HG02884 (cell line): ENCODE data around the gene APC.

Experiments
- ATAC-seq: cut with Tn5 transposase; IDR thresholded peaks from one replicate; pipeline ENCODE4 v1.9.1; 2021; ENCODE audit warnings: mild to moderate bottlenecking, moderate library complexity; ENCODE audit not compliant: unreplicated experiment

The APC gene

DNA sequence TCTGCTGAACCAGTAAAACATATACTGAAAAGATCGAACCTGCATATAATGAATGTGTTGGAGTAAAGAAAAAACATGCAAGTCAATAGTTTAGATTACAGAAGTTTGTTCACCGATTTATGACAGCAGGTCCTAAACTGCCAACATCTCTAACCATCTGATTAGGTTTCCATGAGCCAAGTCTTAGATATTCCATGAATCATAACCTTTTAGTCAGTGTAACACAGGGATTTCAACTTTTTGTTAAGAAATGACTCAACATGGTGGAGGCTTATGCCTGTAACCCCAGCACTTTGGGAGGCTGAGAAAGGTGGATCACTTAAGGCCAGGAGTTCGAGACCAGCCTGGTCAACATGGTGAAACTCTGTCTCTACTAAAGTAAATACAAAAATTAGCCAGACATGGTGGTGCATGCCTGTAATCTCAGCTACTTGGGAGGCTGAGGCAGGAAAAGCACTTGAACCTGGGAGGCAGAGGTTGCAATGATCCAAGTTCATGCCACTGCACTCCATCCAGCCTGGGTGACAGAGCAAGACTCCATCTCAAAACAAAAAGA lies 38.7 kb downstream of the APC start:
- ATAC-seq = no peak

DNA sequence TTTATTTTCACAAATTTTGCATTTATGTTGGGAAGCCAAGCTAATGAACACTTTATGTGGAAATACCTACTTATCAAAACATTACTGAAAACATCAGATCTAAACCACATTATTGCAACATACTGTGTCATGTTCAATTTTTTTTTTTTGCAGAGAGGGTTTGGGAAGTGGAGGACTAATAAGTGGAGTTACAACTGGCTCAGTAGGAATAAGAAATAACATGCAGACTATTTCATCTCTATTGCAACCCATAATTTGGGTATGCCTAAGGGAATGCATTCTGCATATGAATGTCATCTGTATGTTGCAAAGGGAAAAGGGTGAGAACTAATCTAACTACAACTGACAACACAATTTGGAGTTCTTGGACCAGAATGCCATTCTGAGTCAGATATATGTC lies 41.8 kb downstream of the APC start:
- no peak for ATAC-seq

DNA sequence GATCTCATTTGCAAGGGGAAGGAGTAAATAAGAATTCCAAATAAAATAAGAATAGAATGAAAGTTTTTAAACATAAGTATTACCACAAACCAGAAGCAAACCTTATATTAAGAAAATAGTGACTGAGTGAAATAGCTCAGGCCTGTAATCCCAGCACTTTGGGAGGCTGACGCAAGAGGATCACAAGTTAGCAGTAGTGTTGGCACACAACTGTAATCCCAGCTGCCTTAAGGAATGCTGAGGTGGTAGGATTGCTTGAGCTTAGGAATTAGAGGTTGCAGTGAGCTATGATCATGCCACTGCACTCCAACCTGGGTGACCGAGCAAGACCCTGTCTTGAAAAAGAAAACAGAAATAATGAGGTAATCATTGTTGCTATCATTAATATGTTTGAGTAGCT lies 47.0 kb downstream of the APC start:
- no peak for ATAC-seq

DNA sequence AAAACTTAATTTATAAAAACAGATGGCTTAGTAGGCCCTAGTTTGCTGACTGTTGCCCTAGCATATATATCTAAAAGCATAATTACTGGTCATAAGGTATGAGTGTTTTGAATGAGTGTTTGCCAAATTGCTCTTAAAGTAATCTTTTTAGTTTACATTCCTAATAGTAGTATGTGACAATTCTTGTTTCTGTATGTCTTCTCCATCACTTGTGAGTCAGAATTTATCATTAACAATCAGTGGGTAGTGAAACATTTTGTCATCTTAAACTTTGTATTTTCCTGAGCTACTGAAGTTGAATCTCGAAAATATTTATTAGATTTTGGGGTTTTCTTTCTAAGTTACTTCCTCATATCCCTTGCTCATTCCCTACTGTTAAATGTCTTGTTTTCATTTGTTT lies 49.6 kb downstream of the APC start:
- ATAC-seq = no peak

DNA sequence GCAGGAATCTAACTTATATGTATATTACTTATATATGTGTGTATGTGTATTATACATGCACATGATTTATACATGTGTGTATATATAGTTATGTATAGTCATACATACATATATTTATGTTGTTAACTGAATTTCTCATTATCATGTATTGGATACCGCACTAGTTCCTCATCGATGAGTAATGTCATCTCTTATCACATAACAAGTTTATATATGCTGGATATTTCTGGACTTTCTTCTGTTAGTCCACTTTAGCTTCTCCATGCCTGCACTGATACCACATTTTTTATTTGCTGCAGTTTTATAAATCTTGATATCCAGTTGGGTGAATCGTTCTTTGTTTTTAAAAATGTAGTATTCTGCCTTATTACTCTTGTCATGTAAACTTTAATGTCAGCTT lies 50.2 kb downstream of the APC start:
- no peak for ATAC-seq

DNA sequence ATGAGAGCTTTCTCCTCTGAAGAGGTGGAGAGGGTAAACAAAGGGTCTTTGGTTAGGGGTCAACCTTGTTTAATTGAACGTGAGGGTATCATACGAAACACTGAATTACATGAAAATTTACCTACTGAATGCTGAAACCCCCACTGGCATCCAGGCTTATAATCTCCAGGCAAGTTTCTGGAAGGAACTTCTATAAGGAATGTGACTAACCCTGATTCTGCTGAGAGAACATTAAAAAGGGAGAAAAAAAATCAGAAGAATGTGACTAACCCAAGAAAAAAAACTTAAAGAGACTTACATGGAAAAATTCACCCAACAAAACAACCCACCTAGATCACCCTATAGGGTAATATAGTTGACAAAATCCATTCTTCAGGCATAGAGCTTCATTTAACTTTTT lies 55.5 kb downstream of the APC start:
- ATAC-seq = no peak

DNA sequence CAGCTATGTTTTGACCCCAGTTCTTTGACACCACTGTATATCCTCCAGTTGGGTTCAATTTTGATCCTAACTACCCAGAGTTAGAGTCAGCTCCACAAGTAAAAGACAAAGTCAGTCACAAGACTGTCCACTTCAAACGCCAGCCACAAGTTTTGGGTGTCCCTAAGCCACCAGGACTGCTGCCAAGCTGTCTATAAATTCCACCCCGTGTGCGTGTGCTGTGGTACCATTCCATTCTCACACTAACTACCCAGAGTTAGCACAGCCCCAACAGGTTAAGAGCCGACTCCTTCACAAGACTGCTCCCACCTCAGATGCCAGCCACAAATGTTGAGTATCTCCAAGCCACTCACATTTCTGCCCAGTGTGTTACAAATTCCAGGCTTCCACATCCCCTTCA lies 56.7 kb downstream of the APC start:
- no peak for ATAC-seq

DNA sequence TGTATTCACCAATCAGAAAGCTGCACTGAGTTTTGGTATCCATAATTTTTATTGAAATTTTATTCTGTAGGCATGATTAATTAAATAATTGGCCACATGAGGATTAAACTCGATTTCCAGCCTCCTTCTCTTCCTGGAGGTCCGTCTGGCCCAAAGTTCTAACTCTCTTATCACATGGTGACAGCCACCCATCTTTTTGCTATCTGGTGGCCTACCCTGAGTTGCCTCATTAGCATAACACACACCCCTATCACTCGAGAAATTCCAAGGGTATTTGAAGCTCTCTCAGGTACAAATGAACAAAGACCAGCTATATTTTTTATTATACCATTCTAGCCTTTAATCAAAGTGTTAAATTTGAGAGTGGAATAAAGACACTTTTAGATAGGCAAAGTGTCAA lies 57.7 kb downstream of the APC start:
- no peak for ATAC-seq

DNA sequence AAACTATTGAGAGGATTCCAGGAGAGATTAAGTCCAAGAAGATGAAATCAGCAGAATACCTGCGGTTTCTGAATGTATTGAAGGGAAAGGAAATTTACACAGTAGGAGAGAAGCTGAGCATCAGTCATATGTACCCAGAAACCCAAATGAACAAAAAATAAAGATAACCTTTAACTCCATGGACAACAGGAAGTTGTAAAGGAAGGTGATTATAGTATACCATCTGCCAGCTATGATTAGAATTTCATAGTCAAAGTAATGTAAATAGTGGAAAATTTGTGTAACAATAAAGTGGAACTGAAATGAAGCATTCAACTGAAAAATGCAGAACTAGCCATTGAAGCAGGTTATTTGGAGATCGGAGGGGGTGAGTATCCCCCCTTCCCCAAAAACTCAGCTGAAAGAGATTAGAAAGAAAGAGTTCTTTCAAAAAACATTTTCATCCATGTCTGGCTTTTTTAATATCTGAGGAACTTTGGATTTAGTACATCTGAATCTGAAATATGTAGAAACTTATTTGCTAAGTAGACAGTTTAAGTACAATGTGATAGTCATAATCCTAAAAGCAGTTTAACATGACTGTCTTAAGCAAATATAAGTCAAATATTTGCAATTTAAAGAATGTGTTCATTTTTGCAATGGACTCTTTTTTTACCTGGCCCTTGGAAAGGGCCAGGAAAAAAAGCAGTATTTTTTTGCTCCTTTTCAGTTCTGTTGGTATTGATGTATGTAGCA lies 58.4 kb downstream of the APC start:
- no peak for ATAC-seq

DNA sequence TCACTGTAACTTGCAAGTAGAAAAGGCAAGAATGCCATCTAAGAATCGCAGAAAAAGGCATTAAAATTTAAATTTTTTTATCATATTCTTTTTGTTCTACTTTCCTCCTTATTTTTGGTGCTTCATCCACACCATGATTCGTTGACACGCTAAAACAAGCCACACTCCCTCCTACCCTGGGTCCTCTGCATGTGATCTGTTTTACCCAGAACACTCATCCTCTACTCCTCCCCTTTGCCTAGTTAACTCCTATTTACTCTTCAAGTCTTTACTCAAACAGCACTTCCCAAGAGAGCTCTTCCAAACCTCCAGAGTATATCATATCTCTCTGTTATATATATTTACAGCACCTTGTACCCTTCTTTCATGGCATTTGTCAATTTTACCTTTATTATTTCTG lies 62.0 kb downstream of the APC start:
- no peak for ATAC-seq

DNA sequence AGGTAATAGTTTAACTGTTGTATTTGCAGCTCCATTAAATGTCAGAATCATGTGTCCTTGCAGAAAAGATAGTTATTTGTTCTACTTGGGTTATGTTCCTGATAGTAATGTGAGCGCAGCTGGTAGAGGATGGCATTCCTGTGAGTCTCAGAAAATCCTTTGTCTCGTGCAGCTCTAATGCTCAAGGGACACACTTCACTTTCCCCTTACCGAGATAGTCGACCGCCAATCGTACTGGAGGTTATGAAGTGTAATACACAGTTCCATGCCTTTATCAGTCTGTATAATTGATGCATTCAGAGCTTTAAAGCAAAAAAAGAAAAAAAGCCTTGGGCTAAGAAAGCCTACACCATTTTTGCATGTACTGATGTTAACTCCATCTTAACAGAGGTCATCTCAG lies 63.2 kb downstream of the APC start:
- ATAC-seq = no peak

DNA sequence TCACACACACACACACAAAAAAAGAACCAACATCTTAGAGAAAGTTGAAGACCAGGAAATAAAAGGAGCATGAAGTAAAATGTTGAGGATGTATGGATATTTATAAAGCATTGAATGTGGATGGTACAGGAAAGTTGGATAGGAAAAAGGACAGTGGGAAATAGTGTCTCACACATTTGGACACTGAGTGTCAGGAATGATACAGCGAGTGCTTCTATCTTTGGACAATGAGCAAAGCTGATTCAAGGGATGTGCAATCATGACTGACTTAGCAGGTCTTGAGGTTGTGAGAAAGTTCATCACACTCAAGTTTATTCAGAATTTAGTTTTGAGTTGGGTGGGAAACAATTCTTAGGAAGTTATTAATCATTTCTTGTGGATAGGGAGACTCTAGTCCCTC lies 73.3 kb downstream of the APC start:
- ATAC-seq = no peak

DNA sequence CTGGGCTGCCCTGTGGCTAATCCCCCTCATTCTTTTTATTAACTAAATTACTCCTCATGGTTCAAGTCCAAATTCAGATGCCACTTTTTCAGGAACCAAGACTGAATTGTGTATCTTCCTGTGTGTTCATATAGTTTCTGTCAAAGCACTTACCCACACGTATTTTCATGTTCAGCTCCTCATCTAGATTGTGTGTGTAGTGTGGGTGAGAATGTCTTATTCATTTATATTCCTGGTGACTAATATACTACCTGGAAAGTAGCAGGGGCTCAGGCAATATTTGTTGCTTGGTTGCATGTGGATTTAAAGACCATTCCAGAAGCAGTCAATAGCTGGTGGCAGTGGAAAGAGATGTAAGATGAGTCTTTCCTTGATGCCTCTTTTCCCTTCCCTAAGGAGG lies 74.9 kb downstream of the APC start:
- no peak for ATAC-seq

DNA sequence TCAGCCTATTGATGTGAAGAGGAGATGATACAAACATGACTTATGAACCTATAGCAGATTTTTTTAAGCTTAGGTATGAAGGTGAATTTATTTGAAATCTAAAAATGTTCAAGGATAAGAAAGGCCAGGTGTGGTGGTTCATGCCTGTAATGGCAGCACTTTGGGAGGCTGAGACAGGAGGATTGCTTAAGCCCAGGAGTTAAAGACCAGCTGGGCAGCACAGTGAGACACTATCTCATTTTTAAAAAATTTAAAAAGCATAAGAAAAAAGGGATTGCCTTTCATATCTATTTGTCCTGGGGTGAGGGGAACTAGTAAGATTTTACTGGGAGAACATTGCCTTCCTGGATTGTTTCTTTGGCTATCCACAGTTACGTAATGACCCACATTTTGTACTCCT lies 82.6 kb downstream of the APC start:
- no peak for ATAC-seq

DNA sequence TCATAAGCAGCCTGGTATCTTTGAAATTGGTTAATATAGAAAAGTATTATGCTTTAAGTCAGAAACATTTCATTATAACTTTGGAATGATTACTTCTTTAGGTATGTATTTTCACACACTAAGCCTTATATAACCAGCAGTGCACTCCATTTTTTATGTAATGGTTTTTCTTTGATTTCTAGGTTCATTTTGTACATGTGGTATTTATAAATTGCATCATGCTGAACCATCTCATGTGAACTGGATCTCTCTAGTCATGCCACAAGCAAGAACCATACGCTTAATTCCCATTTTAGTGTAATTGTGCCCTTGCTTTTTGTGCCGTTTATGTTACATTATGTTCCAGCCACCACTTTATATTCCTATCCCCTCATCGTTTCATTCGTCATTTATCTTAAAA lies 84.8 kb downstream of the APC start:
- no peak for ATAC-seq

DNA sequence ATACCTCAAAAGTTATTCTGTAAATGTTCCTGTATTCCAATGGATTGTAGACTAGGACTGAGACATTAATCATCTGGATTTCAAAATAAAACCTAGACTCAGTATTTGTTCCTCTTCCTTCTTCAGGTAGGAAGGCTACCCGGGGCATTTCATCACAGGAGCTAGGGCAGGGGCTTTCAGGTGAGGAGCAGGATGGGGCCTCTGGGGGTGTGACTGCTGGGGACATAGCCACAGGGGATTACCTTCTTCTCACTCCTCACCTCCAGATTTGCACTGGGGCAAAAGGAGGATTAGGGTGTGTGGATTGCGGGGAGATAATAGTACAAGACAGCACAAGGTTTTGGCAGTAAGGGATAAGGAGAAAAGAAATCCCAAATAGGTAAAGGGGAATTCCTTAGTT lies 85.5 kb downstream of the APC start:
- ATAC-seq = no peak

DNA sequence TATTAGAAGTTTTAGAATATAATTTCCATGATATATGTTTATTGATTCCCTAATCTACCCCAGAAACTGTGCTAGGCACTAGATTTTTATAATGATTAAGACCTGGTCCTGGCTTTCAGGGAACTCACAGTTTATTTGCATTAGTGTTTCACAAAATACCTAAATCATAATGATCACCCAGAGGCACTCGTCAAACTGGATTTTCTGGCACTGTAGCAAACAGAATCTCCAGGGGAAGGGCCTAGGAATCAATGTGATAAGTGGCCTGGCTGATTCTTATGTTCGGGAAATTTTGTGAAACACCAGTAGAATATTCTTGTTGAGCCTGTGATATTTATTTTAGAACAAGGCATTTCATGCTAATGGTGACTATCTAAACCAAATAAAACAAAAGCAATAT lies 86.0 kb downstream of the APC start:
- no peak for ATAC-seq

DNA sequence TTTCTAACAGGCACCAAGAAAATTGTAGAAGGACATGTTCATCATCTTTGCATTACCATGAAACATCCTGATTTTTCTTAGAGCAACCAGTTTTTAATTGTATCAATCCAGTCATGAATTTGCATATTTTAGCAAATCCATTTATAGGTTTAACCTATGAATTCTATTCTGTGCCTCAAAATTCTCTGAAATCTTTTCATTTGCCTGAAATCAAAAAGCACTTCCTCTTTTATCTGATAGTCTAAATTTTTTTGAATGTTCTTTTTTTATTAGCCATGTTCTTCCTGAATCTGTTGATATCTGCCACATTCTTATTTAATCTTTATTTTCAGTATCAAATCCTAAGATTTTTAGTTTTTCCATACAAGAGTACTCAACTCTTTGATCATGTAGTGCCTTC lies 86.5 kb downstream of the APC start:
- ATAC-seq = no peak

DNA sequence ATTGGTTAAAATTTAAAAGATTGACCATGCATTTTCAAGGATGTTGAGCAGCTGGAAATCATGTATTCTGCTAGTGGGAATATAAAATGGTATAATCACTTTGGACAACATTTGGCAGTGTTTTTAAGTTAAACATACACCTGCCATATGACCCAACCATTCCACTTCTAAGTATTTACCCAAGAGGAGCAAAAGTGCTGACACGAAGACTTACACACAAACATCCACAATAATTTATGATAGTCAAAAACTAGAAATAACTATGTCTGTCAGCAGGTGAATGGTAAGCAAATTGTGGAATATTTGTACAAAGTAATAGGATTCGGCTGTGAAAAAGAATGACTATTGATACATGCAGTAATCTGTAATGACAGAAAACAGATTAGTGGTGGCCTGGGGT lies 92.7 kb downstream of the APC start:
- ATAC-seq = no peak

DNA sequence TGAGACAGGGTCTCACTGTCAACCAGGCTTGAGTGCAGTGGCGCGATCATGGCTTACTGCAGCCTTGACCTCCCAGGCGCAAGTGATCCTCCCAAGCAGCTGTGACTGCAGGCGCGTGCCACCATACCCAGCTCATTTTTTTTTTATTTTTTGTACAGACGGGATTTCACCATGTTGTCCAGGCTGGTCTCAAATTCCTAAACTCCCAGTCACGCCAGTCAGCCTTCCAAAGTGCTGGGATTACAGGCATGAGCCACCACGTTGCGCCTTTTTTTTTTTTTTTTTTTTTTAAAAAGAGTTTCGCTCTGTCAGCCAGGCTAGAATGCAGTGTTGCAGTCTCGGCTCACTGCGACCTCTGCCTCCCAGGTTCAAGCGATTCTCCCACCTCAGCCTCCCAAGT lies 96.3 kb downstream of the APC start:
- ATAC-seq = no peak

DNA sequence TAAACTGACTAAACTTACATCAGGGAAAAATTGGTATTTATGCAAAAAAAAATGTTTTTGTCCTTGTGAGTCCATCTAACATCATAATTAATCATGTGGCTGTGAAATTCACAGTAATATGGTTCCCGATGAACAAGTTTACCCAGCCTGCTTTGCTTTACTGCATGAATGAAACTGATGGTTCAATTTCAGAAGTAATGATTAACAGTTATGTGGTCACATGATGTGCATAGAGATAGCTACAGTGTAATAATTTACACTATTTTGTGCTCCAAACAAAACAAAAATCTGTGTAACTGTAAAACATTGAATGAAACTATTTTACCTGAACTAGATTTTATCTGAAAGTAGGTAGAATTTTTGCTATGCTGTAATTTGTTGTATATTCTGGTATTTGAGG lies 106.8 kb downstream of the APC start:
- ATAC-seq = no peak

DNA sequence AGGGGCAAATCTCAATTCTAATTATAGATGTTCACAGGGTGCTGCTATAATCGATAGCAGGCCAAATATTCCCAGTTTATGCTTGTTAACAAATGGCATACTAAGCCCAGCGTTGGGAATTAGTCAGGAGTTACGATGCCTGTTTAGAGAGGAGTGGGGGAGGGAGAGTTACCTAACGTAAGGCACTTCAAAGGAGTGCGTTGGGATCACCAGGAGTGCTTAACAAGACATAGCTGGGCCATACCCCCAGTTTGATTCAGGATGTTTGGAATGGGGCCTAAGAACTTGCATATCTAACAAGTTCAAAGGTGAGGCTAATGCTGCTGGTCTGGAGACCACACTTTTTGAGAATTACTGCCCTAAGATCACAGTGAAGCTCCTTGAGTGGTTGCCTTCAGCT lies 108.9 kb downstream of the APC start:
- no peak for ATAC-seq

DNA sequence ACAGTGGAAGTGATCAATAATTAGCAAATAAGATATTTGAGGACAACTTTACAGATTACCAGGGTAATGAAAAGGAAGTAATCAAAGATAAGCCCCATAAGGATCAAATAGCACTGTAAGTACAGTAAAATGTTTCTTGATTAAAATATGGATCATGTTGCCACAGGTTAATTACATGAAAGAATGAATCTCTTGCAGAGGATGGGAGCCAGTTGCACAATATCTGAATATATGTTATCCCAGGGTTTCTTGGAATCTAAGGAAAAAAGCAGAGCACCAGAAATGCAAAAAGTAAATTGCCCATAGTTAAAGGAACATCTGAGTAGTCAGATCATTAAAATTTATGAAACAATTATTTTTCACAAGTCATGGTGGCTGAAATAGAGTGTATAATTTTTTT lies 109.6 kb downstream of the APC start:
- ATAC-seq = no peak
